HepG2 (cell line): ENCODE data around the gene USP36. TPM values are rescaled to one million over a fixed set of nuclear protein-coding genes. Genes with fewer than 3 reads are reported as not detected.

Experiments used
- CEBPG ChIP-seq: IDR thresholded peaks from 2 replicates; pipeline ENCODE4 v1.6.1; 2016
- FOSL2 ChIP-seq: sonication (generic); formaldehyde crosslinking; IDR thresholded peaks from 2 replicates; pipeline ENCODE4 v1.4.0; 2020; ENCODE audit warnings: missing genetic modification reagents
- FOXM1 ChIP-seq: sonication (generic); formaldehyde crosslinking; IDR thresholded peaks from 2 replicates; pipeline ENCODE4 v1.5.0; 2020; ENCODE audit warnings: missing genetic modification reagents
- IRF1 ChIP-seq: sonication (generic); formaldehyde crosslinking; IDR thresholded peaks from 2 replicates; pipeline ENCODE4 v1.4.0; 2020; ENCODE audit warnings: low read depth, mild to moderate bottlenecking, missing genetic modification reagents
- JARID2 ChIP-seq: sonication (generic); formaldehyde crosslinking; IDR thresholded peaks from 2 replicates; pipeline ENCODE4 v1.8.1; 2023; ENCODE audit warnings: missing genetic modification reagents, inconsistent platforms; ENCODE audit not compliant: insufficient replicate concordance
- KLF11 ChIP-seq: IDR thresholded peaks from 2 replicates; pipeline ENCODE4 v1.6.1; 2016; ENCODE audit warnings: missing compliant biosample characterization
- MIXL1 ChIP-seq: IDR thresholded peaks from 2 replicates; pipeline ENCODE4 v1.6.1; 2016
- RAD21 ChIP-seq: fragments of 450-650 bp; formaldehyde crosslinking; IDR thresholded peaks from 2 replicates; pipeline ENCODE4 v1.5.0; 2020; ENCODE audit warnings: mild to moderate bottlenecking
- RBAK ChIP-seq: sonication (generic); formaldehyde crosslinking; IDR thresholded peaks from 2 replicates; pipeline ENCODE4 v1.5.1; 2020; ENCODE audit warnings: mild to moderate bottlenecking, missing genetic modification reagents
- RBM22 ChIP-seq: fragments of 200-400 bp; formaldehyde crosslinking; optimal IDR thresholded peaks from 2 replicates; pipeline ENCODE3; 2017; ENCODE audit warnings: mild to moderate bottlenecking, low read length, moderate library complexity
- SAP130 ChIP-seq: IDR thresholded peaks from 2 replicates; pipeline ENCODE4 v1.6.1; 2016; ENCODE audit warnings: low read depth
- SSRP1 ChIP-seq: IDR thresholded peaks from 2 replicates; pipeline ENCODE4 v1.6.1; 2016; ENCODE audit warnings: control low read depth
- ZBTB33 ChIP-seq: sonication (generic); formaldehyde crosslinking; IDR thresholded peaks from 2 replicates; pipeline ENCODE4 v1.4.0; 2020; ENCODE audit warnings: missing genetic modification reagents
- ZBTB38 ChIP-seq: sonication (generic); formaldehyde crosslinking; IDR thresholded peaks from 2 replicates; pipeline ENCODE4 v1.5.1; 2020; ENCODE audit warnings: mild to moderate bottlenecking, missing genetic modification reagents
- ZFP91 ChIP-seq: sonication (generic); formaldehyde crosslinking; IDR thresholded peaks from 2 replicates; pipeline ENCODE4 v1.9.0; 2022; ENCODE audit warnings: missing genetic modification reagents, mild to moderate bottlenecking, borderline replicate concordance
- ZFX ChIP-seq: sonication (generic); formaldehyde crosslinking; IDR thresholded peaks from 2 replicates; pipeline ENCODE4 v1.4.0; 2020; ENCODE audit warnings: mild to moderate bottlenecking, low read depth, missing genetic modification reagents, moderate library complexity
- ZKSCAN8 ChIP-seq: IDR thresholded peaks from 2 replicates; pipeline ENCODE4 v1.6.1; 2016; ENCODE audit warnings: borderline replicate concordance, missing genetic modification reagents, missing compliant biosample characterization
- ZNF337 ChIP-seq: sonication (generic); formaldehyde crosslinking; IDR thresholded peaks from 2 replicates; pipeline ENCODE4 v1.5.1; 2020; ENCODE audit warnings: missing genetic modification reagents, low read depth, mild to moderate bottlenecking, borderline replicate concordance
- ZNF432 ChIP-seq: sonication (generic); formaldehyde crosslinking; IDR thresholded peaks from 2 replicates; pipeline ENCODE4 v1.5.0; 2020; ENCODE audit warnings: missing genetic modification reagents, mild to moderate bottlenecking, borderline replicate concordance
- ZNF800 ChIP-seq: sonication (generic); formaldehyde crosslinking; IDR thresholded peaks from 2 replicates; pipeline ENCODE4 v1.4.0; 2020; ENCODE audit warnings: missing genetic modification reagents
- ZNF891 ChIP-seq: sonication (generic); formaldehyde crosslinking; IDR thresholded peaks from 2 replicates; pipeline ENCODE4 v1.5.0; 2020; ENCODE audit warnings: mild to moderate bottlenecking, missing genetic modification reagents
- polyA plus RNA-seq, 8 experiments: library from polyadenylated mRNA; depleted of rRNA in 3 of 8; stranded (reverse) in 7 of 8; unstranded in 1 of 8; fragments of >200 nt; fragmentation: Illumina TruSeq in 4 of 8; extraction: Trizol in 4 of 8; gene quantifications; 2 replicates each; pipeline versions ENCODE4 v1.2.1 to v1.2.3, GENCODE V29; 2011 to 2016; ENCODE audit warnings: low read depth in 4 of 8, missing spikeins in 1 of 8, mixed read lengths in 1 of 8; ENCODE audit not compliant: insufficient read depth in 1 of 8
- total RNA-seq, 5 experiments: library from RNA; depleted of rRNA; stranded (reverse); fragments of >200 nt; fragmentation: Illumina TruSeq; extraction: Trizol; gene quantifications; 2 replicates each; pipeline ENCODE4 v1.2.3, GENCODE V29; 2016; ENCODE audit warnings: low read depth in 1 of 5
- TF ChIP-seq, protein P1 (sequence below): sonication (generic); formaldehyde crosslinking; IDR thresholded peaks from 2 replicates; pipeline ENCODE4 v1.5.1; 2020; ENCODE audit warnings: mild to moderate bottlenecking, moderate library complexity, missing genetic modification reagents

USP36 gene
- total and polyA plus RNA-seq, 2 of the 13 experiments (the other 11 are each of a cell fraction or from before 2014, with no cell fraction given), result 29.6 to 45.9 TPM

DNA sequence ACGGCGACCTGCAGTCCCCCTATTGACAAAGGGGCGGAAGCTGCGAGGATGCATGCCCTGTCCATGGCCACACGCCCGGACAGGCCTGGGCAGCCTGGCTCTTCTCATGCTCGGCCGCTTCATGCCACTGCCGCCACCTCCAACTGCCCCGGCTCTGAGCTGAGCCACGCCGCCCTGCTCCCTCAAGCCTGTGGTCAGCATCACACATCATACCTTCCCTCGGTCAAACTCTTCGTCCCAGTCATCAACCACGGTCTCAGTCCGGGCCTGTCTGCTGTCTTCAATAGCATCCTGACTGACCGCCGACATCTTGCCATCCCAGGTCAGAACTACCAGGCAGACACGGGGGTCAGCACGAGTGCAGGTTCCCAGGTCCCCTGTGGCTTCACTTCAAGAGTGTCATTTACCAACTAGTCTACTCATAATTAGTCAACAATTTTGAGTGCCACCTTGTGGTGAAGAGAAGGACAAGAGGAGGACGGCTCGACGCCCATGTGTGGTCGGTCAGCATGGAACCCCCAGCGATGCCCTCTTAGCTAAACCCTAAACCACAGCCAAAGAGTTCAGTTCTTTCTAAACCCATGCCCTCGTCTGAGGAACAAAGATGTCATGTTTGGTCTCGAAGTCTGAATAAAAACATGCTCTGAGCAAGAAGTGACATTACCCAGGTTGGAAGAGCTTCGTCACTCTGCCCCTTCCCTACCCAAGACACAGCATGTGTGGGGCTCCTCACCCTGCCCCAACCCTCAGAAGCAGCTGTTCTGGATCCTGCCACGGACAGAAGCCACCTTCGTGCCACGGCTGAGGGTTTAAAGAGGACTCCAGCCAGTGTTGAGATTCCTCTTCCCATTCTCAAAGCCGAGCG lies 41.7 kb downstream of the USP36 start (continued):
- TF ChIP-seq ZFX (CRISPR knock-in tag) (no peak), SSRP1 (CRISPR knock-in tag) (no peak), RBM22 (peak; percentile 83), ZNF891 (CRISPR knock-in tag) (0 out of 2 replicates have a peak, but pooled peaks have one; percentile 56), ZNF337 (CRISPR knock-in tag) (no peak), ZBTB38 (CRISPR knock-in tag) (peak; percentile 89), SAP130 (CRISPR knock-in tag) (no peak), ZNF800 (CRISPR knock-in tag) (no peak), ZBTB33 (CRISPR knock-in tag) (0 out of 2 replicates have a peak, but pooled peaks have one; percentile 33), ZFP91 (CRISPR knock-in tag) (0 out of 2 replicates have a peak, but pooled peaks have one; percentile 9), FOSL2 (CRISPR knock-in tag) (no peak), ZKSCAN8 (CRISPR knock-in tag) (no peak), IRF1 (CRISPR knock-in tag) (no peak), FOXM1 (CRISPR knock-in tag) (no peak), JARID2 (CRISPR knock-in tag) (no peak), ZNF432 (CRISPR knock-in tag) (no peak), MIXL1 (CRISPR knock-in tag) (peak; percentile 84), CEBPG (CRISPR knock-in tag) (no peak), KLF11 (CRISPR knock-in tag) (no peak), RAD21 (CRISPR knock-in tag) (0 out of 2 replicates have a peak, but pooled peaks have one; percentile 46), RBAK (CRISPR knock-in tag) (no peak)
- TF ChIP-seq, protein P1, sequence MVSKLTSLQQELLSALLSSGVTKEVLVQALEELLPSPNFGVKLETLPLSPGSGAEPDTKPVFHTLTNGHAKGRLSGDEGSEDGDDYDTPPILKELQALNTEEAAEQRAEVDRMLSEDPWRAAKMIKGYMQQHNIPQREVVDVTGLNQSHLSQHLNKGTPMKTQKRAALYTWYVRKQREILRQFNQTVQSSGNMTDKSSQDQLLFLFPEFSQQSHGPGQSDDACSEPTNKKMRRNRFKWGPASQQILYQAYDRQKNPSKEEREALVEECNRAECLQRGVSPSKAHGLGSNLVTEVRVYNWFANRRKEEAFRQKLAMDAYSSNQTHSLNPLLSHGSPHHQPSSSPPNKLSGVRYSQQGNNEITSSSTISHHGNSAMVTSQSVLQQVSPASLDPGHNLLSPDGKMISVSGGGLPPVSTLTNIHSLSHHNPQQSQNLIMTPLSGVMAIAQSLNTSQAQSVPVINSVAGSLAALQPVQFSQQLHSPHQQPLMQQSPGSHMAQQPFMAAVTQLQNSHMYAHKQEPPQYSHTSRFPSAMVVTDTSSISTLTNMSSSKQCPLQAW (CRISPR knock-in tag), result no peak
